ENCODE data around the gene CCDC63. TPM values are rescaled to one million over a fixed set of nuclear protein-coding genes. Genes with fewer than 3 reads are reported as not detected.
"Not testable (repeated sequence)": the region's sequence is repeated elsewhere in the genome, so short reads cannot be mapped to it uniquely, and the experiment has no call there.

The CCDC63 gene
- total and polyA plus RNA-seq, 5 donors from 2014 or later, result not detected

GRCh38 chr12:110941391-110941790, 94.6 kb downstream of the CCDC63 start:
- Mint-ChIP-seq H3K9me3 (peaks cover 0 to 14% (median 3%) of the 10 kb centered on the region in 7 donors), H3K36me3 (peaks cover 3% of the 10 kb centered on the region), H3K4me1 (peaks cover 0 to 7% (median 0%) of the 10 kb centered on the region in 4 donors), H3K4me3 (no peak overlapping the region), H3K27me3 (peaks cover 17% of the 10 kb centered on the region), H3K27ac (peak overlapping the region in 1 of 3 donors; percentile 28)
- Histone ChIP-seq H3K27ac (ENCODE audit: insufficient read depth, low read length, poor library complexity, severe bottlenecking) (no peak overlapping the region), H3K4me1 (ENCODE audit: control insufficient read depth, insufficient read depth, low read length, poor library complexity, severe bottlenecking) (peaks cover 6% of the 10 kb centered on the region), H3K4me3 (ENCODE audit: low read depth, low read length) (no peak overlapping the region), H3K9me3 (ENCODE audit: control insufficient read depth in 2 of 2, low read length in 2 of 2) (peaks cover 5 to 8% of the 10 kb centered on the region in 2 experiments), H3K27me3 (ENCODE audit: control insufficient read depth, insufficient read depth, low read length) (peaks cover 4% of the 10 kb centered on the region), H3K36me3 (ENCODE audit: control insufficient read depth, insufficient read depth, low read length) (no peaks in the 10 kb centered on the region)
- DNase-seq, result no peak
- no peak for ATAC-seq (ENCODE audit: low read depth in 2 of 2)

- Histone ChIP-seq H3K36me3 (ENCODE audit: control insufficient read depth, insufficient read depth, low read length) (no peaks in the 10 kb centered on the region), H3K27me3 (ENCODE audit: control insufficient read depth, insufficient read depth, low read length) (peaks cover 4% of the 10 kb centered on the region), H3K27ac (ENCODE audit: insufficient read depth, low read length, poor library complexity, severe bottlenecking) (no peak overlapping the region), H3K4me3 (ENCODE audit: low read depth, low read length) (no peak overlapping the region), H3K9me3 (ENCODE audit: control insufficient read depth in 2 of 2, low read length in 2 of 2) (peaks cover 9 to 11% of the 10 kb centered on the region in 2 experiments), H3K4me1 (ENCODE audit: control insufficient read depth, insufficient read depth, low read length, poor library complexity, severe bottlenecking) (no peaks in the 10 kb centered on the region)
- H3K9me3 Mint-ChIP-seq, result peaks cover 0 to 24% (median 6%) of the 10 kb centered on the region in 7 donors
- H3K36me3 Mint-ChIP-seq, result peaks cover 3% of the 10 kb centered on the region
- peaks cover 13% of the 10 kb centered on the region for H3K27me3 Mint-ChIP-seq
- ATAC-seq (ENCODE audit: low read depth in 2 of 2) (no peak), DNase-seq (no peak)
- no peaks in the 10 kb centered on the region for H3K4me1 Mint-ChIP-seq
- no peak overlapping the region for H3K4me3 Mint-ChIP-seq
- H3K27ac Mint-ChIP-seq, result no peak overlapping the region
These were observed 96.6 kb downstream of the CCDC63 start for GRCh38 chr12:110943373-110943772.

GRCh38 chr12:110948041-110948440, 101.3 kb downstream of the CCDC63 start:
- no peak overlapping the region for H3K27ac ChIP-seq (ENCODE audit: insufficient read depth, low read length, poor library complexity, severe bottlenecking)

GRCh38 chr12:110950466-110950865, 103.7 kb downstream of the CCDC63 start:
- H3K4me1 ChIP-seq (ENCODE audit: control insufficient read depth, insufficient read depth, low read length, poor library complexity, severe bottlenecking); H3K27ac ChIP-seq (ENCODE audit: insufficient read depth, low read length, poor library complexity, severe bottlenecking); H3K27ac Mint-ChIP-seq; H3K36me3 ChIP-seq (ENCODE audit: control insufficient read depth, insufficient read depth, low read length); H3K4me3 Mint-ChIP-seq; H3K36me3 Mint-ChIP-seq; H3K27me3 ChIP-seq (ENCODE audit: control insufficient read depth, insufficient read depth, low read length); H3K4me3 ChIP-seq (ENCODE audit: low read depth, low read length); DNase-seq; H3K4me1 Mint-ChIP-seq; ATAC-seq (ENCODE audit: low read depth in 2 of 2): not testable (repeated sequence)
- peaks cover 7 to 11% of the 10 kb centered on the region in 2 experiments for H3K9me3 ChIP-seq (ENCODE audit: control insufficient read depth in 2 of 2, low read length in 2 of 2)
- Mint-ChIP-seq H3K9me3 (peaks cover 0 to 21% (median 9%) of the 10 kb centered on the region in 7 donors), H3K27me3 (peaks cover 11% of the 10 kb centered on the region)

More at GRCh38 chr12:110948041-110948440, 101.3 kb downstream of the CCDC63 start:
- no peak for ATAC-seq (ENCODE audit: low read depth in 2 of 2)
- Mint-ChIP-seq H3K27ac (no peak overlapping the region), H3K4me3 (peak overlapping the region in 1 of 4 donors; percentile 47), H3K4me1 (no peaks in the 10 kb centered on the region), H3K36me3 (peaks cover 3% of the 10 kb centered on the region), H3K9me3 (peaks cover 0 to 24% (median 8%) of the 10 kb centered on the region in 7 donors), H3K27me3 (peaks cover under 1% of the 10 kb centered on the region)
- H3K4me3 ChIP-seq (ENCODE audit: low read depth, low read length), result no peak overlapping the region
- DNase-seq, result no peak
- H3K4me1 ChIP-seq (ENCODE audit: control insufficient read depth, insufficient read depth, low read length, poor library complexity, severe bottlenecking), result no peaks in the 10 kb centered on the region
- no peaks in the 10 kb centered on the region for H3K36me3 ChIP-seq (ENCODE audit: control insufficient read depth, insufficient read depth, low read length)
- peaks cover 9 to 11% of the 10 kb centered on the region in 2 experiments for H3K9me3 ChIP-seq (ENCODE audit: control insufficient read depth in 2 of 2, low read length in 2 of 2)
- peaks cover 4% of the 10 kb centered on the region for H3K27me3 ChIP-seq (ENCODE audit: control insufficient read depth, insufficient read depth, low read length)

GRCh38 chr12:110950867-110951266, 104.1 kb downstream of the CCDC63 start:
- not testable (repeated sequence) for H3K36me3 Mint-ChIP-seq; H3K36me3 ChIP-seq (ENCODE audit: control insufficient read depth, insufficient read depth, low read length); H3K4me1 Mint-ChIP-seq; H3K27ac ChIP-seq (ENCODE audit: insufficient read depth, low read length, poor library complexity, severe bottlenecking); H3K27ac Mint-ChIP-seq; H3K9me3 ChIP-seq (ENCODE audit: control insufficient read depth in 2 of 2, low read length in 2 of 2); DNase-seq; ATAC-seq (ENCODE audit: low read depth in 2 of 2); H3K4me3 Mint-ChIP-seq; H3K4me3 ChIP-seq (ENCODE audit: low read depth, low read length); H3K4me1 ChIP-seq (ENCODE audit: control insufficient read depth, insufficient read depth, low read length, poor library complexity, severe bottlenecking); H3K27me3 ChIP-seq (ENCODE audit: control insufficient read depth, insufficient read depth, low read length)
- Mint-ChIP-seq H3K27me3 (peaks cover 11% of the 10 kb centered on the region), H3K9me3 (peaks cover 0 to 17% (median 7%) of the 10 kb centered on the region in 7 donors)

Other genes starting within 250 kb of the CCDC63 start
- gene TCTN1, start 232.9 kb upstream of the CCDC63 start, total RNA-seq, result 1.6 TPM
- 1 to 10 TPM; 2.7 to 5.8 (median 4.0) TPM for gene TCTN1, start 232.9 kb upstream of the CCDC63 start, polyA plus RNA-seq
- 6.1 TPM for gene HVCN1, start 157.9 kb upstream of the CCDC63 start, total RNA-seq
- gene HVCN1, start 157.9 kb upstream of the CCDC63 start, polyA plus RNA-seq, result 10 to 100 TPM; 19.8 to 50.0 (median 34.8) TPM
- gene PPP1CC, start 104.1 kb upstream of the CCDC63 start, total RNA-seq, result 166 TPM
- 100 to 1,000 TPM; 166 to 177 (median 175) TPM for gene PPP1CC, start 104.1 kb upstream of the CCDC63 start, polyA plus RNA-seq
- gene MYL2, start 73.6 kb downstream of the CCDC63 start, total RNA-seq, result not detected
- gene MYL2, start 73.6 kb downstream of the CCDC63 start, polyA plus RNA-seq, result not detected
- gene CUX2, start 187.2 kb downstream of the CCDC63 start, total RNA-seq, result 0.35 TPM
- gene CUX2, start 187.2 kb downstream of the CCDC63 start, polyA plus RNA-seq, result not detected

Measured in CD4-positive, CD25-positive, alpha-beta regulatory T cell (primary cell).